HG03097 (cell line): ENCODE data around the gene NXN.
"Not testable (repeated sequence)": the region's sequence is repeated elsewhere in the genome, so short reads cannot be mapped to it uniquely, and the experiment has no call there.

Experiments used
- ATAC-seq: cut with Tn5 transposase; IDR thresholded peaks from one replicate; pipeline ENCODE4 v1.9.1; 2021; ENCODE audit not compliant: unreplicated experiment, low FRiP score

The NXN gene

DNA sequence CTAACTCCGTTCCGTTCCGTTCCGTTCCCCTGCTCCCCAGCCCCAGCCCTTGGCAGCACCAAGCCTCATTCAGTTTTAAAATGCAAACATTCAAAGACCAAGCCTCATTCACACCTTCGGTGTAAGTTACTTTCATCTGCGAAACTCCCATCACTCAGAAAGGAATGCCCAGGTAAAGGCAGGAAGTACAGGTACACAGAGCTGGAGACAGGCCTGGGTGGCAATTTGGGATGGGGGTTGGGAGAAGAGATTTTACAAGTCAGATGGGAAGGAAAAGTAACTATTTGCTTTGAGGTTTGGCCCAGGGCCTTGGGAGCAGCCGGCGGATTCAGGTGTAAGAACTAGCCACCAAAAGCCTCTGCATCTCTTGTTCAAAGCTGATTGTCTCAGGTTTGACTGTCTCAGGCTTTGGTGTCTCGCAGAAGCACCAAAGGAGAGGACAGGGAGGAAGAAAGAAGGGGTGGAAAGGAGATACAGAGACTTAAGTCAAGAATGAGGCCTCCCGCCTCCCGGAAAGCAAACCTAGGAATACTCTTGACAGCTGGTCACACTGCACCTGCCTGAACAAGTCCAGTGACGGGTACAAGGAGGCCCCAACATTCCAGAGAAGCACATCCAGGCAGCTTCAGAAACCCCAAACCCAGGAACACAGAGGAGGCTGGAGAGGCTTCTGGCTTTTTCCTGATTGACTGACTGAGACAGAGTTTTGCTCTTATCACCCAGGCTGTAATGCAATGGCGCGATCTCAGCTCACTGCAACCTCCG is 54.7 kb downstream of the NXN start:
- ATAC-seq: no peak

DNA sequence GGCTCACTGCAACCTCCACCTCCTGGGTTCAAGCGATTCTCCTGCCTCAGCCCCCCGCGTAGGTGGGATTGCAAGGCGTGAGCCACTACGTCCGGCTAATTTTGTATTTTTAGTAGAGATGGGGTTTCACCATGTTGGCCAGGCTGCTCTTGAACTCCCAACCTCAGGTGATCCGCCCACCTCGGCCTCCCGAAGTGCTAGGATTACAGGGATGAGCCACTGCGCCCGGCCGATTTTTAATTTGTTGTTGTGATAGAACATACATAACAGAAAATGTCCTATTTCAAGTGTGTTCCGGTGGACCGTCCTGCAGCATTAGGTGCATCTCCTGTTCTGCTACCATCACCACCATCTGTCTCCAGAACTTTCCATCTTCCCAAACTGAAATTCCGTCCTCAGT is 55.3 kb downstream of the NXN start:
- not testable (repeated sequence) for ATAC-seq

DNA sequence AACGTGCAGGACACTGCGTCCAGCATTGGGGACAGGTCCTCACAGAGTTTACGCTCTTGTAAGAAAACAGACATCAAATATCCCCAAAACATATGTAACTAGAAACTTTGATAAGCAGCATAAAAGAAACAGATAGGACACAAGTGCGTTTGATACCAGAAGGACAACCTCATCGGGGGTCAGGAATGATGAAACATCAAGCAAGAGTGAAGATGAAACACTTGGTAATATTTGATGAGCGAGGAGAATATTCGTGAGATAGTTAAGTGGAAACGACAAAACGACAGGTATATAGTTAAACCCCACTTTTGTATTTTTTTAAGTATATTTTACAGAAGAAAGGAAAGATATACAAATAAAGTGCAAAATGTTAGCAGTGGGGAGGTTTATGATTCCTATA is 55.9 kb downstream of the NXN start:
- ATAC-seq: no peak

DNA sequence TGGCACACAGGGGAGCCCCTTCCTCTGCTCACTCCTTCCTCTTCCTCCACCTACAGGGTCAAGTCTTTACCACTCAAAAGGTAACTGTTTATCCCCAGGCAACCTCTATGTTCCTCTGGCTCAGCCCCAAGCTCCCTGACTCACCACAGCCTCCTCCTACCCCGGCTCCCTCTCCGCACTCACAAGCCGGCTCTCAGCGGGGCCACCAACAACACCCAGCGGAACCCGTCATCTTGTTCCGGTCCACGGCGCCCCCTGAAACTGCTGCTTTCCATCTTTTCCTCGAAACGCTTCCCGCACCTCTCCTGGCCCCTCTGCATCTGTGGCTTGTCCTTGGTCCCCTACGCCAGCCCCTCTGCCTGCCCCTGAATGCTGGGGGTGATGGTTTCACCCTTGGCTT is 58.4 kb downstream of the NXN start:
- no peak for ATAC-seq

DNA sequence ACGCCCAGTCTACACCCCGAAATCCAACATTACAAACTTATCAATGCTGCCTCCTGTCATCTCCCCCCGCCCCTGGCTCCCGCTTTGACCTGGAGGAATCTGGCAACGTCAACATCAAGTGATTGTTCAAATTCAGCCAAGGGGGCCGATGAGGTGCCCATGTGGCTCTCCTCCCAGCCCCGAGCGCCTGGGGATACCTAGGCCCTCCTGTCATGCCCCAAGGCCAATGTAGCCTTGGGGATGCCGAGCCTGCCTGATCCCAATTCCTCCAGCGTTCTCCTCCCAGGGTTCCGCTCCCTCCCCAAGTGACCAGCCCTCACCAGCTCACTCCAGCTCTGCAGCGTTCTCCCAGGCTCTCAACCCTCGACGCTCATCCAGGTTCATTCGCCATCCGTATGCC is 59.4 kb downstream of the NXN start:
- no peak for ATAC-seq

DNA sequence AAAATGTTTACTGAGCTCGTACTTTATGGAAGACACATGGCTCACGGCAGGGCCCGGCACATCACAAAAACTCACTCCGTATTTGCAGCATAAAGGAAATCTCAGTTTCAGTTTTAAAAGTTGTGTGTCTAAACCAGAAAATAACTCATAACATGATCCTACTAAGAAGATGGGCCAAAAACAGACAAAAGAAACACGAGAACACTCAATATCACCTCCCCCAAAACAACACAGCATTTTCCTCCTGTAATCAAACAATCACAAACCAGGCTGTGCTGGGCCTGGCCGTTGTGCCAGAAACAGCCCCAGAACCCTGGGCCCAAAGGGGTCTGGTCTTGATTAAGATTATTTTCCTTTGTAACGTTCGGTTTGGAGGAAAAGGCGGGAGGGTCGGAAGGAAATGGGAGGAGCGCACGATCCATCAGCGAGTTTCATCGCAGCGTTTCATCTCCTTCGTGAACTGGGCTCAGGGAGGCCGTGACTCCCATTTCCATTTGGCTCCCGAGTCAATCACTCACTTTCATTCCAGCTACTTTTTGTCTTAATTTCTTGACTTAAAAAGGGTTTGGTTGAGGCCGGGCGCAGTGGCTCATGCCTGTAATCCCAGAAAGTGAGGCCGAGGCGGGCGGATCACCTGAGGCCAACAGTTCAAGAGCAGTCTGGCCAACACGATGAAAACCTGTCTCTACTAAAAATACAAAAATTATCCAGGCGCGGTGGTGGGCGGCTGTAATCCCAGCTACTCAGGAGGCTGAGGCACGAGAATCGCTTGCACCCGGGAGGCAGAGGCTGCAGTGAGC is 61.4 kb downstream of the NXN start:
- no peak for ATAC-seq

DNA sequence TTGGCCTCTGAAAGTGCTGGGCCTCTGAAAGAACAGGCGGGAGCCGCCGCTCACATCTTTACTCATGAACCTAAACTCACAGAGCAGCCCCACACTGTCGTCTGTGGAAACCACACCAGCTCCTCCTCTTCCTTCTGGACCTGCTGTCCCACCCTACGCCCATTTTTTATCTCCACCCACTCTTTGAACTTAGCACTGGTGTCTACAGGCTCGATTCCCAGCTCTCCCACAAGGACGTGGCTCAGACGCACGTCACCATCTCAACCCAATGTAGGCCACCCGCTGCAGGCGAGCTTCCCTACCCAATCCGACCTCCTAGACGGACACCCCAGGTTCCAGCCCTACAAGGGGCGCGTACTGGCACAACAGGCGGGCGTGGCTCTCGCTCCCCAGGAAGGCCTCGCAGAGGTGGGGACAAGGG is 62.2 kb downstream of the NXN start:
- ATAC-seq: no peak

DNA sequence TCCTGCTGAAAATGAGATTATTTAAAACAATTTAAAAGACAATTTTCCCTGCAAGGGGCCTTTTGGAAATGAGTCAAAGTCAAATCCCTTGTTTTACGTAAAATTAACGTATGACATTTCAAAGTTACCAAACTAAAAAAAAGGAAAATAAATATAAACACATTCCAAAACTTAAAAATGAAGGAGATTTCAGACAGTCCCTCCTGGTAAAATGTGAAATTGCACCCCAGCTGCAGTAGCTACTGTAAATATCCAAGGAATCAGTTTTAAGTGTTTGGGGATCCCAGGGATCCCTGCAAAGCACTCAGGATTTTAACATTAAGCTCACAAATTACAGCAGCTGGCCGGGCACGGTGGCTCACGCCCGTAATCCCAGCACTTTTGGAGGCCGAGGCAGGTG is 63.3 kb downstream of the NXN start:
- ATAC-seq: no peak

DNA sequence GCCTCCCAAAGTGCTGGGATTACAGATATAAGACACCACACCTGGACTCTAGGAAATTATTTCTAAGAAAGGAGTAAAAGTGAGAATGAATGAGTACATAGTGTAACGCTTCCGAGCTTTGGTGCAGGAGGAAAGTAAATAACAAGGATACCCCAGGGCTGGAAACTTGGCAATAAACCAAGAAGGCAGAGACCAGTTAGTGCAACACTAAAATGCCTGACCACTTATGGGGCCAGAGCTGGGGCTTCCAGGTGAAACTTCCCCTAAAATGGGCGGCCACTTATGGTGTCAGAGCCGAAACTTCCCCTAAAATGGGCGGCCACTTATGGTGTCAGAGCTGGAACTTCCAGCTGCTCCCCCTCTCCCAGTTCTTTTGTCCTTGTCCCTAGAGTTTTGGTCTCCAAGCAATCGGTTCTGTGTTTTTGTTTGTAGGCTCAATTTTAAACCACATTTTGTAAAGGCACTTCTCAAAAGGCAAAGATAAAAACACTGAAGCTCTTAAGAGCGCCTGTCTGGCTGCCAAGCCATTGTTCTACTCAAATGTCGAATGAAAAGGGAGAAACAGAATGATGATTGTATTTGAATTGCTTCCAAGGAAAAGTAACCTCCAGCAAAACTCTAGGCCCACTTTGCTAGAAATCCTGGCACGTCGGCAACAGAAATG is 63.9 kb downstream of the NXN start:
- ATAC-seq: no peak

DNA sequence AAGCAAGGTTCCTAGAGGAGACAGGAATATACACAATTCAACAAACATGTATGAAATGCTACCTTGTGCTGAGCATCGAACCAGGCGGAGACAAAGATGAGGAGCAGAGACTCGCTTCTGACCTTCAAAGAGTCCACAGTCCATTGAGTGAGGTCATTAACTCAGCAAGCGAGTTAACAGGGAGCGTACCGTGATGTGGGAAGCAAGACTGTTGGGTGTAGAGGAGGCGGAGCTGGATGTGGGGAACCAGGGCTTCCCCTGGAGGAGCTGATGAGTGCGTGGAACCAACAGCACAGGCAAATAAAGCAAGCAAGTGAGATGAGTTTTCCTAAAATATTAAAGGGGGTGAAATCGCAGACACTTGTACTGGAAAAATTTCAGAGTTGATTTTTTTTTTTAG is 65.0 kb downstream of the NXN start:
- no peak for ATAC-seq

DNA sequence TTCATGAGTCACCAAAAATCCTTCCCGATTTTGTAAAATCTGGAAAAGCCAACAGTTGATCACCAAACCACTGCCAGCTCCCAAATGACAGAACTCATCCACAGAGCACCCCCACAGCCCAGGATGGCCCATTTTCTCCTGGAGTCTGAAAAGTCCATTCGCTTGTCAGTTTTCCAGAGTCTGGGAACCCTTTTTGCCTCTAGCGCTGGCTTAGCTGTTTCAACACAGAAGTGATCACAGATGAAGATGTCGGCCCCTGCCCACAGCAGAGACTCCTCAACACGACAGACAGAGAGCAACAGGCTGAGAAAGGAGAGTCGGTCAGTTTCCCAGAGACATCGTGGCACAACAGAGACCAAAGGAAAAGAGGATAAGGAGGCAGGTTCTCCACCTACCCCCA is 66.4 kb downstream of the NXN start:
- ATAC-seq: no peak

DNA sequence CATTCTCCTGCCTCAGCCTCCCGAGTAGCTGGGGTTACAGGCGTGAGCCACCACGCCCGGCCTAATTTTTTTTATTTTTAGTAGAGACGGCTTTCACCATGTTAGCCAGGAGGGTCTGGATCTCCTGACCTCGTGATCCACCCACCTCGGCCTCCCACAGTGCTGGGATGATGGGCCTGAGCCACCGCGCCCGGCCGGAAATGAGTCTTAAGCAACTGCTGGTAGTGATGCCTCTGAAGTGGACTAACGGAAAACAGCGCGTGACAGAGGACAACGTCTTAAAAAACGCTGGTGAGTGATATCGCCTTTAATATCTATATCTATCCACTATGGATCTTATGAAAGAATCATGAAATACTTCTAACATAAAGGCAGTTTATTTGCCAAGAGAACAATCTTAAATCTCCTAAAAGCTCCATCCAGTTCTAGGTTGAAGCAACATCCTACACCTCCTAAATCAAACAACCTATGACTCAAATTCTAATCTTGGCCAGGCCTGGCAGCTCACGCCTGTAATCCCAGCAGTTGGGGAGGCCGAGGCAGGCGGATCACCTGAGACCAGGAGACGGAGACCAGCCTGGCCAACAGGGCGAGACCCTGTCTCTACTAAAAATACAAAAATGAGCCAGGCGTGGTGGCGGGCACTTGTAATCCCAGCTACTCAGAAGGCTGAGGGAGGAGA is 69.8 kb downstream of the NXN start:
- no peak for ATAC-seq

DNA sequence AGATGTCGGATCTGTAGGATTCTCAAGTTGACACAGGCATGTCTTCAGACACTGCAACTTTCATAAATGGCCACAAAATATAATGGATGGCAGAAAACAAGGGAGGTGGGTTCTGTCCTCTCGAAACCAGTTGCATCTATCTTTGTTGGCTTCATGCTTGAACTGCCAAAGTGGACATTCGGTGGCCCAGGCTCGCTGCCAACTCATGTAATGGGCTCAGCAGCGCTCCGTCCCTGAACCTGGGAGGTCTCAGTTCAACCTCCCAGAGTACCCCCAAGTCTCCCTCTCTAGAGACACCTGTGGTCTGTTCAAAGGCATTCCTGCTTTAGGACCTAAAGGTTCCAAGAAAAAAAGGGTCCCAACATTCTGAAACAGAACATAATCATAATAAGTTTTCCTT is 71.9 kb downstream of the NXN start:
- no peak for ATAC-seq

DNA sequence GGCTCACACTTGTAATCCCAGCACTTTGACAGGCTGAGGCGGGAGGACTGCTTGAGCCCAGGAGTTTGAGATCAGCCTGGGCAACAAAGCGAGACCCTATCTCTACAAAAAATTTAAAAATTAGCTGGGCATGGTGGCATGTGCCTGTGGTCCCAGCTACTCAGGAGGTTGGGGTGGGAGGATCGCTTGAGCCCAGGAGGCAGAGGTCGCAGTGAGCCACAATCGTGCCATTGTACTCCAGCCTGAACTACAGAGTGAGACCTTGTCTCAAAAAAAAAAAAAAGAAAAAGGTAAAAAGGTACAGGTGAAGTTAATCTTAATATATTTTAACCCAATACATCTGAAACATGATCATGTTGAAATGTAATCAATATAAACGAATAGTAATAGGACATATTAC is 73.9 kb downstream of the NXN start:
- not testable (repeated sequence) for ATAC-seq

DNA sequence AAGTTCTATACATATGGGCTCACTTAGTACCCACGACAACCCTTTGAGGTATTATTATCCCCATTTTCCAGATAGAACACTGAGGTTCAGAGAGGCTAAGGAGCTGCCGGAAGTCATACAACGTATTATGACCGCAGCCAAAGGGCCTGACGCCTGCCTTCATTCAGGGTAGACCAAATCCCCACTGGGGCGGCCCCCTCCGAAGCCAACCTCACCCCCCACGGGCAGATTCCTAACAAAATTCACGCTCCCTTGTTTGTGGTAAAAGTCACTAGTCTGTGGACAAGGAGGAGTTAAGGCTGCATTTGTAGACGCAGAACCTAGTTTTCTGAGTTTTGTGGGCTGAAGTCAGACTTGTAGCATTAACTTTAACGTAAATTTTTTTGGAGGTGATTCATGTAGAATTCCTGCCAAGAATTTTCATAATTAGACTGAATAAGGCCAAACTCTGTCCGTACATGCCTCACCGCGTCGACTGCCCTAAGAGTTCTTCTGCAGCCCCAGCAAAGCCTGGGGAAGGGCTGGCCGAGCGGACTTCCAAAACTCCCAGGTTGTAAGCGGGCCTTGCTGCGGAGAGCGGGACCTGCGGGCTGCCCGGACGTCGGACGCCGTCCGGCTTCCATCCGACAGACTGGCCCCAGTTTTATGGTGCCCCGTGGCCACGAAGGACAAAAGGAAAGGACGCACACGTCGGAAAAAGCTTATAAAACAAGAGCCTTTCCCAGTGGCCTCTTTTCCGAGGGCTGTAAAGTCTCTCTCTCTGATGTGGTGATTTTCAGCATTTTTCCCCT is 75.7 kb downstream of the NXN start:
- no peak for ATAC-seq

DNA sequence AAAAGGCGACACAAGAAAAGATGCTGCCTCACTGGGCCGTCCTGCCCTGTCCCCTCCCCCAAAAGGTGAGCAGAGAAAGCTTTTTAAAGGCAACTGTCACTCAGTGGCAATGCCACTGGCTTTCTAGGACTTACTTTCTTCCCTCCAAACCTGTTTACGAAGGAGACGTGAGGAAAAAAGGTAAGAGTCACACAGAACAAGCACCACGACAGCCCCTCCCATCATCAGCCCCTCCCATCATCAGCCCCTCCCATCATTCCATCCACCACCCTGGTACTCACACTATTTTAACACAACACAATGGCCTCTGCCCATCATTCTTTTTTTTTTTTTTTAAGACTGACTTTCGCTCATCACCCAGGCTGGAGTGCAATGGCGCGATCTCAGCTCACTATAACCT is 77.1 kb downstream of the NXN start:
- no peak for ATAC-seq

DNA sequence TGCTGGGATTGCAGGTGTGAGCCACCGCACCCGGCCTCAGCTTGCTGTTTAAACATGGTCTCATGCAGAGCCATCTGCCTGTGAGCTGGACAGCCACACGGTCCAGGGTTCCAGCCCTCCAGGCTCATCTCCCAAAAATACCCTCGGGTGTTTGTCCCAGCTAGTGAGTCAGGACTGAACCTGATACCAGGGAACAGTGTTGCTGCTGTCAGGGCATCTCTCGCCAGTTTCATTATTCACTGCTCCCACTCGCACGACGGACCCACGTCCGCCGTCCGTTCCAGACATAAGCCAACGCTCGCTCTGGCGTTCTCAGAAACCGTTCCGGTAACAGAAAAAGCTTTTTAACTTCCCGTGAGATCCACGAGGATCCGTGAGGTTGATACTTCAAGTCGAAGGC is 77.6 kb downstream of the NXN start:
- ATAC-seq: no peak

DNA sequence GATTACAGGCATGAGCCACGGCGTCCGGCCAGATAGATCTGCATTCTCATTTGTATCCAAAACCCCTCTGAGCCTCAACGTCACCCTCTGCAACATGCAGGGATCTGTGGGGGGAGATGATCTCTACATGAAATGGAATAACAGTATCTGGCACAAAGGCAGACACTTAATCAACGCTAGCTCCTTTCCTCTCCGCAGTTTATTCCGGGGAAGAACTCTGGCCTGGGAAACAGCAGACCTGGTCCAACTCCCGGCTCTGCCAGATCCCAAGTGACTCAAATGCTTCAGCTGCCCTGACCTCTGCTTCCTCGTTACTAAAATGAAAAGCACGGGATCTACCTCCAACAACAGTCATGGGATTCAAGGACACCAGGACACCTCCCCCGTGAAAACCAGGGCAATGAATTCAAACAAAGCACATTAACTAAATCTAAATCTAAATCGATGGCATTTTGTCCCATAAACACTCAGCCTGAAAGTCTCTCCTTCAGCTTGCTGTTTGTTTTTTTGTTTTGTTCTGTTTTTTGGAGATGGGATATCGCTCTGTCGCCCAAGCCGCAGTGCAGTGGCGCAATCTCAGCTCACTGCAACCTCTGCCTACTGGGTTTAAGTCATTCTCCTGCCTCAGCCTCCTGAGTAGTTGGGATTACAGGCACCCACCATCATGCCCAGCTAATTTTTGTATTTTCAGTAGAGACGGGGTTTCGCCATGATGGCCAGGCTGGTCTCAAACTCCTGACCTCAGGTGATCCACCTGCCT is 78.2 kb downstream of the NXN start:
- no peak for ATAC-seq

DNA sequence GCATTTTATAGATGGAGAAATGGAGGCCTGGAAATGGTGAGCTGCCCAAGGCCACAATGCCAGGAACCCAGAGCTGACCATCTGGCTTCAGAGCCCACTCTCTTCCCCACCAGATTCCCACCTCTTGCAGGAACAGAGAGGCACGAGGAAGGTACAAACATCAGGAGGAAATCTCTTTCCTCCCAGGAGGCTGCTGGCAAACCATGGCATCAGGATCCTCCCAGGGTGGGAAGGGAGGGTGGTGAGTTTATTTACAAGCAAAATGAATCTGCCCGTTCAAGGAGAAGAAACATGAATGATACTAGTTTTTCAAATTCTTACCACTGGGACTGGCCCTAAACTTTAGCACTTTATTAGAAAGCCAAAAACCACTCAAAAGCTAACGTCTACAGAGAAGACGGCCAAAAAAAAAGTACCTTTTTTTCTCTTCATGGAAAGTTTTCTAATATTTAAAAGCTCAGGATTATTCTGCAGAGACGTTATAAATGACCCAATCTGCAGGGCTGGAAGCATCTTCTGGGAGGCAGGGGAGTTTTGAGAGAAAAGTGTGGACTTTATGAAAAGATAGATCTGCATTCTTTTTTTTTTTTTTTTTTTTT is 79.1 kb downstream of the NXN start:
- no peak for ATAC-seq
